ENCODE results near the gene TMEM219. TPM values are rescaled to one million over a fixed set of nuclear protein-coding genes. Genes with fewer than 3 reads are reported as not detected.

Gene TMEM219
- total RNA-seq, 3 donors from 2014 or later = 111 to 135 (median 128) TPM

DNA sequence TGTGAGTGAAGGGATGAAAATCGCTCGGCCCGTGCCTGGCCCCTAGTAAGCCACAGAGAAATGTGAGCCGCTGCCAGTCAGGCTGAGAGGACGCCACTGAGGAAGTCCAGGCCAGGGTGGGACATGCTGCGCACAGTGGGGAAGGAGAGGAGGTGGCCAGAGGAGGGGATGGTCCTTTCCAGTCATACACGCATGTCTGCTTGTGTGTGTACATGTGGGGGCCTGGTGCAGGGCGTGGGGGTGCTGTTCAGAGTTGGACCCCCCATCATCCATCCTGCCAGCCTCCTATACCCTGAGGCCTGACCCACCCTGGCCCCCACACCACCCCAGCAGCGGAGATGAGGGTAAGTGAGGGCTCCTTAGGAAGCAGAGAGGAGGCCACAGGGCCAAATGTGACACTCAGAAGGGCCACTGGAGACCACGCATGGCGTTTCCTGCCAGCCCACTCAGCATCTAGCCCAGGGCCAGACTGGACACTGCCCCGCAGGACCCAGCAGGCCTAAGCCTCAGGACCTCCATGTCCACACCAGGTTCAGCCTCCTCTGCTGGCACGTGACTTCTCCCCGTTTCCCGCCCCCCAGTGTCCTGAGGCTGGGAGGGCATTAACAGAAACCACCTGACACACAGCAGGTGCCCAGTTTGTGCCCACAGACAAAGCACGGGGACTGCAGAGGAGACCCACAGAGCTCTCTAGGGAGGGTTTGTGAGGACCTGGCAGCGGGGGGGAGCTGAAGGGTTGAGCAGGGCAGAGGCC lies 42.0 kb downstream of the TMEM219 start:
- Histone ChIP-seq H3K4me3 (no peak overlapping the region), H3K4me1 (no peaks in the 10 kb centered on the region), H3K27me3 (no peaks in the 10 kb centered on the region), H3K9me3 (no peaks in the 10 kb centered on the region), H3K27ac (no peak overlapping the region), H3K36me3 (no peaks in the 10 kb centered on the region)
- no peak for DNase-seq (ENCODE audit: low spot score in 2 of 2)
- intact Hi-C loops (cut with DNase I; ENCODE audit: low total_unique reads) = no loop called here
- TF ChIP-seq POLR2A (IDR thresholded peaks at IDR 0.05) = no peak
- TF ChIP-seq POLR2AphosphoS5 (IDR thresholded peaks at IDR 0.05) = no peak
- TF ChIP-seq, protein P1, sequence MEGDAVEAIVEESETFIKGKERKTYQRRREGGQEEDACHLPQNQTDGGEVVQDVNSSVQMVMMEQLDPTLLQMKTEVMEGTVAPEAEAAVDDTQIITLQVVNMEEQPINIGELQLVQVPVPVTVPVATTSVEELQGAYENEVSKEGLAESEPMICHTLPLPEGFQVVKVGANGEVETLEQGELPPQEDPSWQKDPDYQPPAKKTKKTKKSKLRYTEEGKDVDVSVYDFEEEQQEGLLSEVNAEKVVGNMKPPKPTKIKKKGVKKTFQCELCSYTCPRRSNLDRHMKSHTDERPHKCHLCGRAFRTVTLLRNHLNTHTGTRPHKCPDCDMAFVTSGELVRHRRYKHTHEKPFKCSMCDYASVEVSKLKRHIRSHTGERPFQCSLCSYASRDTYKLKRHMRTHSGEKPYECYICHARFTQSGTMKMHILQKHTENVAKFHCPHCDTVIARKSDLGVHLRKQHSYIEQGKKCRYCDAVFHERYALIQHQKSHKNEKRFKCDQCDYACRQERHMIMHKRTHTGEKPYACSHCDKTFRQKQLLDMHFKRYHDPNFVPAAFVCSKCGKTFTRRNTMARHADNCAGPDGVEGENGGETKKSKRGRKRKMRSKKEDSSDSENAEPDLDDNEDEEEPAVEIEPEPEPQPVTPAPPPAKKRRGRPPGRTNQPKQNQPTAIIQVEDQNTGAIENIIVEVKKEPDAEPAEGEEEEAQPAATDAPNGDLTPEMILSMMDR (IDR thresholded peaks at IDR 0.05) = no peak

GRCh38 chr16:30004424-30004776 lies 42.5 kb downstream of the TMEM219 start:
- no peaks in the 10 kb centered on the region for H3K36me3 ChIP-seq
- no peaks in the 10 kb centered on the region for H3K4me1 ChIP-seq
- H3K27me3 ChIP-seq = peaks cover under 1 to 2% of the 10 kb centered on the region in 2 donors
- no peaks in the 10 kb centered on the region for H3K9me3 ChIP-seq
- TF ChIP-seq POLR2AphosphoS5 (IDR thresholded peaks at IDR 0.05) (no peak), POLR2A (IDR thresholded peaks at IDR 0.05) (no peak)
- TF ChIP-seq, protein P1 (IDR thresholded peaks at IDR 0.05) = no peak
- DNase-seq (ENCODE audit: low spot score in 2 of 2) = no peak
- intact Hi-C loops (cut with DNase I; ENCODE audit: low total_unique reads) = no loop called here
- no peak overlapping the region for H3K4me3 ChIP-seq
- no peak overlapping the region for H3K27ac ChIP-seq

DNA sequence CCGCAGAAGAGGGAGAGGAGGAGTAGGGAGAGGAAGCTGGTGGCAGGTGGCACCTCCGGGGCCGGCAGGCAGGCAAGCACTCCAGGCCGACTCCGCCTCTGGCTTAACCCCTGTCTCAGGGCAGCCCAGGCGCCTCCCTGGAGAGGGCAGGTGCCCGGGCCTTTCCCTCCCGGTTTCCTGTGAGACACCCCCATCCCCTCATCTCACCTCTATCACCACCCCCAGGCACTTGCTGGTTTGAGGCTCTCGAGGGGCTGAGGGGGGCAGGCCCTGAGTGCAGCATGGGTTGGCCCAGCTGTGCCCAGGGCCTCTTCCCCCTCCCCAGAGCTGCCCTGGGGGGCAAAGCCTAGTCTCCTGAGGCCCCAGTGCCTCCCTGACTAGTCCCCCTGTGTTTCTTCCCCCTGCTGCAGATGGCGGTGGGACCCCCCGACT lies 42.9 kb downstream of the TMEM219 start:
- no peaks in the 10 kb centered on the region for H3K4me1 ChIP-seq
- DNase-seq (ENCODE audit: low spot score in 2 of 2) = no peak
- peaks cover 4 to 5% of the 10 kb centered on the region in 2 donors for H3K27me3 ChIP-seq
- intact Hi-C loops (cut with DNase I; ENCODE audit: low total_unique reads) = no loop called here
- no peak overlapping the region for H3K4me3 ChIP-seq
- H3K27ac ChIP-seq = no peak overlapping the region
- H3K9me3 ChIP-seq = no peaks in the 10 kb centered on the region
- no peaks in the 10 kb centered on the region for H3K36me3 ChIP-seq
- TF ChIP-seq POLR2AphosphoS5 (IDR thresholded peaks at IDR 0.05) = no peak
- TF ChIP-seq, protein P1 (IDR thresholded peaks at IDR 0.05) = no peak

- no peaks in the 10 kb centered on the region for H3K9me3 ChIP-seq
- no peak overlapping the region for H3K4me3 ChIP-seq
- TF ChIP-seq, protein P1 (IDR thresholded peaks at IDR 0.05) = peak; percentile 39 to 68 (median 66)
- TF ChIP-seq POLR2AphosphoS5 (IDR thresholded peaks at IDR 0.05) = no peak
- intact Hi-C loops (cut with DNase I; ENCODE audit: low total_unique reads) = no loop called here
- H3K27me3 ChIP-seq = peaks cover 5 to 12% of the 10 kb centered on the region in 2 donors
- H3K36me3 ChIP-seq = no peaks in the 10 kb centered on the region
- no peak for DNase-seq (ENCODE audit: low spot score in 2 of 2)
- H3K4me1 ChIP-seq = peaks cover 2 to 4% of the 10 kb centered on the region in 2 donors
- no peak overlapping the region for H3K27ac ChIP-seq
Observed at GRCh38 chr16:30005341-30006094, 43.6 kb downstream of the TMEM219 start.

- Histone ChIP-seq H3K36me3 (no peaks in the 10 kb centered on the region), H3K27ac (no peak overlapping the region), H3K9me3 (no peaks in the 10 kb centered on the region), H3K4me1 (peaks cover 8% of the 10 kb centered on the region in 2 donors), H3K27me3 (peaks cover 10 to 17% of the 10 kb centered on the region in 2 donors), H3K4me3 (no peak overlapping the region)
- intact Hi-C loops (cut with DNase I; ENCODE audit: low total_unique reads) = no loop called here
- DNase-seq (ENCODE audit: low spot score in 2 of 2) = no peak
- TF ChIP-seq POLR2A (IDR thresholded peaks at IDR 0.05) (no peak), POLR2AphosphoS5 (IDR thresholded peaks at IDR 0.05) (no peak)
- TF ChIP-seq, protein P1 (IDR thresholded peaks at IDR 0.05) = no peak
Observed at GRCh38 chr16:30006095-30006473, 44.2 kb downstream of the TMEM219 start.

Measured in breast epithelium (tissue), 4 donors.